Medulla oblongata (tissue), 1 donor: Measurements from ENCODE around the gene NOTUM.

Source experiments
- DNase-seq: peaks from one replicate; pipeline ENCODE4 v3.0.0-alpha.2; 2015; ENCODE audit errors: extremely low spot score

The NOTUM gene

DNA sequence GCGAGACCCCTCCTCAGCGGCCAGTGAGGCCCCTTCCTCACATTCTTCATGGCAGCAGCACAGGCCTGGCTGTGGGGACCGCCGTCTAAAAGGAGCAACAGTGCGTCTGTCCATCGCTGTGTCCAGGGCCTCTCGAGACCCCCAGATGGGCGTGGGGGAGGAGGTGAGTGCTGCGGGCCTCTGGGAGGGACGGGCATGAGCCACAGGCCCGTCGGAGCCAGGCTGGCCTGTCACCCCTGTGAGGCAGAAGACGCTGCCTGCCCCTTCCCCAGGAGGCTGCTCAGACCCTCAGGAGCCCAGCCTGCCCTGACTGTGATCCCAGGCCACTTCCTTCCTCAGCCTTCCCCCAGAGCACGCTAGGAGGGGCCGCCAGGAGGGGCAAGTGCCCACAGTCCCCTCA, 21.8 kb downstream of the NOTUM start:
- DNase-seq, result no peak

DNA sequence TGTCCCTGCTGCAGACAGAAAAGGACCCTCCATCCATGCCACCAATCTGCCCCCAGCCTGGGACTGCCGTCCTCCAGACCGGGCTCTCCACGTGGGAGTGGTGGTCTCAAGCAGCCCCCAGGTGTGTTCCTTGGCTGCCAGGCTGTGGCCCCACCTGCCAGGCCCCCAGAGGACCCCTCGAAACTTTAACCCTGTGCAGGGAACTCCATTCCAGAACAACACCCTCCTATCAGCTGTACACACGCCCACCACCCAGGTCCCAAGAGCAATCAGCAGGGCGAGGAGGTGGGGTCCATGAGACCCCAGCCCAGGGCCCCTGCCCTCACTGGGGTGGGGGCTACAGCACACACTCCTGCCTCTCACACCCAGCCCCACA, 25.3 kb downstream of the NOTUM start:
- DNase-seq, result no peak

DNA sequence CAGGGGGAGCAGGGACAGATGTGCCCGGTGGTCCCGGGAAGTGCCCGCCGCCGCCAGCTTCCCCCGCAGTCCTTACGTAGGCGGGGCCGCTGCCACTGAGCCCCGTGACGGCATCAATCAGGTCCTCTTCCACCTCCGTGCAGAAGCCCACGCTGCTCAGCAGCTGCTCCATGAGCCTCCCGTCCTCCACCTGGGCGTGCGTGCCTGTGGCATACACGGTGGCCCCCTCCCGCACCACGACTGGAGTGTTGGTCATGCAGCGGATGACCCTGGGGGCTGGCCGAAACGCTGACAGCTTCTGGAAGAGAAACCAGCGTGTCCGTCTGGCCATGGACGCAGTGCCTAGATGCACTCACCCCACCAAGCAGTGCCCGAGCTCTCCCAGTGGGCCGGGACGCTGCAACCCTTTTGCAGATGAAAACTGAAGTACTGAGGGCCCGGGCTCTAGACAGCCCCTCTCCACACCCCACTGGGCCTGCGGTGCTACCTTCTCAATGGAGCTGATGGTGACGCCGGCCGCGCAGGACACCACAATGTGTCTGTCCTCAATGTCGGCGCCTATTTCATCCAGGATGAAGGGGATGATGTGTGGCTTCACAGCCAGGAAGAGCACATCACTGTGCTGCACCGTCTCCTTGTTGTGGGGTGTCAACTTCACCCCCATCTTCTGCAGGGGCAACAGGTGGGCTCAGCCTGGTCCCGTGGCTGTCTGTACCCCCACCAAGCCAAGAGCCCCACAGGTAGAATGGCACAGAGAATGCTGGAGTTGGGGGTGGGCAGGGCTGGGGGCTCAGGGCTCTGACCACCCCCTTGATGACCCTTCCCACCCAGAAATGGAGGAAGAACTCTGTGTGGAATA, 25.9 kb downstream of the NOTUM start:
- DNase-seq, result no peak

DNA sequence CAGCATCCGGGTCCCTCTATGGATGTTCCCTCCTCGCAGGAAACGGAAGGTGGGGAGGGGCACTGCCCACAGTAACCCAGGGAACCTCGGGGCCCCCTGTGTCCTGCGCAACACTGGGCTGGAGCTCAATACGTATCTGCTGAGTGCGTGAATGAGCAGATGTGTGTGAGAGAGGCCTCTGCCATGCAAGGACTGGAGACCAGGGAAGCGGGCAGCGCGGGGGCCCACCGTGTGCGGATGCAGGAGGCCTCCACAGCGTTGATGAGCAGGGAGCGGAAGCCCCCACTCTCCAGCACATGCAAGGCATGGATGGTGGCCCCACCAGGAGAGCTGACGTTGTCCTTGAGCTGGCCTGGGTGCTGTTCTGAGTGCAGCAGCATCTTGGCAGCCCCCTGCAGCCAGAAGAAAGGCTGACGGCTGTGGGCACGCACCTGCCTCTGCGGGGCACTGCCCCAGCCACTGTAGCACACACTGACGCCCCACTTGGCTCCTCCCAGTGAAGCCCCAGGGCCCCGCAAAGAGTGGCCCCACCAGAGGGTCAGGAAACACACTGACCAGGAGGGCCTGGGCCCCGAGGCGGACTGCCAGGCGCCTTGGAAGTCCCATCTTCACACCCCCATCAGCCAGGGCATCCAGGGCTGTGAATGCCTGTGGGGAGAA, 26.8 kb downstream of the NOTUM start:
- no peak for DNase-seq

DNA sequence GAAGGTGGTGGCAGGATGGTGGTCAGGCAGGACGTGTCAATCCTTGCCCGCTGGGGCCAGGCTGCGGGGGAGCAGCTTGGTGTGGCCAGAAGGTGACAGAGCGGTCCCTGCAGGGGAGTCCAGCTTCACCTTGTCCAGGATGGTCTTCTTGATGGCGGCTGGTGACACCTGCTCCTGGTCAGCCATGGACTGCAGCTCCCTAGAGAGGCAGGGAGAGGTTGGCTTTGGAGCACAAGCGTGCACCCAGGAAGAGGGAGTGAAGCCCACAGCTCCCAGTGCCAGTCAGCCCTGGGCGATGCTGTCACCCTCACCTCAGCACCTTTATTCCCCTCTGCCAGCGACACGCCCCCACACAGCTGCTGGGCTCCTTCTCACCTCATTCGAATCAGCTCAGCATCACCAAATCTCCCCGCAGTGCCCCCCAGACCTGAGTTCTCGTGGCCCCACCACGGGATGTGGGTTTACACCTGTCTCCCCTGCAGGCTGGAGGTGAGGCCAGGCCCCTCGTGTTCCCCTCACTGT, 27.7 kb downstream of the NOTUM start:
- no peak for DNase-seq

DNA sequence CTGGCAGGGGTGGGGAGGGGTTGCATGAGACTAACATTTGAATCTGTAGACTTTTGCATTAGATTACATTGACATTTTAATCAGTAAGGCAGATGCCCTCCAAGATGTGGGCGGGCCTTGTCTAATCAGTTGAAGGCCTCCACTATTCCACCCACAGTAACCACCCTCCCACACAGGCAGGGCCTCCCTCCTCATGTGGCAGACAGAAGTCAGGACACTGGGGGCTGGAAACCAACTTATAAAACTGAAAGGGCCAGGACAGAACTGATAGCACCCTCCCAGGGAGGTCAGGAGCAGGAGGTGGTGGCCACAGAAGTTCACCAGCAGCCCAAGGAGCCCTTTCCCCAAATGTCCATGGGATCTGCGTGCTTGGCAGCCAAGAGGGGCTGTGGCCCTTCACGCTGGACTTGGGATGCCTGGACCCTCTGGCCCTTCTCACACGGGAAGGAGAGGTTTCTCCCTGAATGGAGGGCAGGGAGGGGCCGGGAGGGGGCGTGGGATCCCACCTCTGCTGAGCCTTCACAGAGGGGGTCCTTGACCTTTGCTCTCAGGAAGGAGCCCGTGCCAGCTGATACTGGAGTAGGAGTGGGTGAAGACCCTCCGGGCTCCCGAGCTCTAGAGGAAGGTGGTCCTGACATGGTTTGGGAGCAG, 28.5 kb downstream of the NOTUM start:
- DNase-seq, result no peak

DNA sequence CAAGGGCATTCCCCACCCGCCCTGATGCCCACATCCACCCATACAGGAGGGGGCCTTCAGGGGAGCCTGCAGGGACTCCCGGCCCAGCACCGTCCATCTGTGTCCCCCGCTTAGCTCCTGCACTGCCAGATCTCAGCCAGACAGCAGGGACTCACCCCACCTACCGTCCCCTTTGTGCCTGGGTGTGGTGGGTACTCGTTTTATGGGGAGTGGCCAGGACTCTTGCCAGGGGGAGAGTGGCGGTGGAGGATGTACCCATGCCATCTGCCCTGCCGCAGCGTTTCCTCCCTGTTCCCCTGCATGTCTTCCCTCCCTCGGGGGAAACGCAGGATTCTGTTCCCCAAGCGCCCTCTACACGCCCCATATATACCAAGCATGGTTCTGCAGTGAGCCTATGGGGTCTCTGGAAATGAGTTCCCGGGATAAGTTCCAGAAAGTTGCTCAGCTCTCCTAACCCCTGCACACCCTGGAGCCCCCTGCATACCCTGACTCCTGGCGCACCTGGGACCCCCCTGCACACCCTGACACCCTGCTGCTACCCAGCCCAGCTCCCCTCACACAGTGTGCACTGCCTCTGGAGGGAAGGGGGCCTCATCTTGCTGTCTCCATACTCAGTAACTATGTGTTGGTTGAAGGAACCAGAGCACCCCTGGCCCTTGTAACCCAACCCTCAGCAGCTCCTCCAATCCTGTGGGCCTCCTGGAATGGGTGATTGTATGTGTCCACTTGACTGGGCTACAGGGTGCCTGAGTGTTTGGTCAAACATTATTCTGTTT, 29.2 kb downstream of the NOTUM start:
- no peak for DNase-seq

DNA sequence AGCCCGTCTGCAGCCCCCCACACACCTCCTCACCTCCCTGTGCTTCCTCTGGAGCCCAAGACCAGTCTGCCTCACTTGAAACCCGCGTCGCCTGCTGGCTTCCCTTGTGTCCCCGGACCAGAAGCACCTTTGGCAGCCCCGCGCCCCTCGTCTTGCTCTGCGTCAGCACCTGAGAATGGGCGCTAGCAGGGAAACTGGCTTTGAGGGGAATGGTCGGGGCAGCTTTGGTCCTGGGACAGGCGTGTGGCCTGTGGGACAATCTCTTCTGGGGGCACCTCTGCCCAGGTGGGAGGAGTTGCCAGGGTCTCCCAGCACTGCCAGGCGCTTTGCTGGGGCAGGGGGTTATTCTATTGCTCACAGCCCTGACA, 29.8 kb downstream of the NOTUM start:
- no peak for DNase-seq

DNA sequence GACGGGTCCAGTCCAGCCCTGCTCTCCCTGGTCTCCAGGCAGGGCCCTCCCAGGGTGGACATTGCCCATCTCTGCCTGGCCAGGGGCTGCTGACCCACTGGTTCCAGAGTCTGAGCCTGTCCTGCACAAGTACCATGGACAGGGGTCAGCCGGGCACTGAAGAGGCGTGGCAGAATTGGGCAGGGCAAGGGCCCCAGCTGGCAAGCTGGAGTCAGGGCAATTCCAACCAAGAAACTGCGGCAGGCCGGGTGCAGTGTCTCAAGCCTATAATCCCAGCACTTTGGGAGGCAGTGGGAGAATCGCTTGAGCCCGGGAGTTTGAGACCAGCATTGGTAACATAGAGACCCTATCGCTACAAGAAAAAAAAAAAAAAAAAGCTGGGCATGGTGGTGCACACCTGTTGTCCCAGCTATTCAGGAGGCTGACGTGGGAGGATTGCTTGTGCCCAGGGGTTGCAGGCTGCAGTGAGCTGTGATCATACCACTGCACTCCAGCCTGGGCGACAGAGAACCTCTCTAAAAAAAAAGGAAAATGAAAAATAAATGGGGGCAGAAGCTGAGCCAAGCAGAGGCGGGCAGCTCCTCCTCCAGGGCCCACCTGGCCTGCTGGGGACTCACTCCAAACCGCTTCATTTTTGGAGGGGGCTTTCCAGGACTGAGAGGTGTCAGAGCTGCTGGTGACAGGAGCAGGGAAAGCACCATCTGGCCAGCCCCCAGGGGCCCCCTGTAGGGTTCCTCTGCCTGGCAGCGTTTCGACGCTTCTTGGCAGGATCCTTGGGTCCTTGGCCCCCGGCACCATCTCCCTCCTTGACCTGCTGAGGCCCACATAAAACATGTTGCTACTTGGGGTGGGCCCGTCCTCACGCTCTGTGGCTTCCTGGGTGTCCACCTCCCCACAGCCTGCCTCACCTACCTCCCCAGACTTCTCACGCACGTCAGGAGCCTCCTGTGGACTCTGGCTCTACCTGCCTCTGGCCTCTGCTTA, 30.6 kb downstream of the NOTUM start:
- DNase-seq, result no peak

DNA sequence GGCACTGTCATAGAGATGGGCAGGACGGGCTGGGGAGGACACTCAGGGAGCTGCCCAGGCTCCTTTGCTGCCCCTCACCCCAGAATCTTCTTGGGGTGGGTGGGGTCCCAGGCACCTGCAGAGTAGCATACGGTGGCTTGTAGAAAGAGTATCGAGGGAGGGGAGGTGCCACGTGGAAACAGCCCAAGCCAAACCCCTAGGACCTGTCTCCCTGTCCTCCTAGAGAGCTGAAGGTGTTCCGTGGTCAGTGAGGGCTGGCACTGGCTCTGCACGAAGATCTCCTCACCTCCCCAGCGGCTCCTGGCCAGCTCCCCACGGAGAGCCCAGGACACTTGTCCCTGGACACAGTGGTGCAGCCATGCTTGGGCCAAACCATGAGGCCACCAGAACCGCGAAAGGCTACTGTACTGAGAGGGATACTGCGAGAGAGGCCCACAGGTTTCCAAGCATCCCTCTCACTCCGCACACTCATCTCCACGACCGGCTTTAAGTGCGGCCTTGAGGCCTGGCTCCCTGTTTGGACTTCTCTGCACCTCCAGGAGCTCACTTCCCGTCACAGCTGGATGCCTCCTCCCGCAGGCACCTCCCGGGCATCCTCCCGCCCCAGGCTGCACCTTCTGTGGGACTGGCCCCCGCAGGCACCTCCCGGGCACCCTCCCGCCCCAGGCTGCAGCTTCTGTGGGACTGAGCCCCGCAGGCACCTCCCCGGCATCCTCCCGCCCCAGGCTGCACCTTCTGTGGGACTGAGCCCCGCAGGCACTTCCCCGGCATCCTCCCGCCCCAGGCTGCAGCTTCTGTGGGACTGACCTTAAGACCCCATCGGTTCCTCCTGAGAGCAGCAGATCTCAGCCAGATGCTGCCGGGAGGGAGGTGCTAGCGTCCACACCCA, 31.5 kb downstream of the NOTUM start:
- no peak for DNase-seq

DNA sequence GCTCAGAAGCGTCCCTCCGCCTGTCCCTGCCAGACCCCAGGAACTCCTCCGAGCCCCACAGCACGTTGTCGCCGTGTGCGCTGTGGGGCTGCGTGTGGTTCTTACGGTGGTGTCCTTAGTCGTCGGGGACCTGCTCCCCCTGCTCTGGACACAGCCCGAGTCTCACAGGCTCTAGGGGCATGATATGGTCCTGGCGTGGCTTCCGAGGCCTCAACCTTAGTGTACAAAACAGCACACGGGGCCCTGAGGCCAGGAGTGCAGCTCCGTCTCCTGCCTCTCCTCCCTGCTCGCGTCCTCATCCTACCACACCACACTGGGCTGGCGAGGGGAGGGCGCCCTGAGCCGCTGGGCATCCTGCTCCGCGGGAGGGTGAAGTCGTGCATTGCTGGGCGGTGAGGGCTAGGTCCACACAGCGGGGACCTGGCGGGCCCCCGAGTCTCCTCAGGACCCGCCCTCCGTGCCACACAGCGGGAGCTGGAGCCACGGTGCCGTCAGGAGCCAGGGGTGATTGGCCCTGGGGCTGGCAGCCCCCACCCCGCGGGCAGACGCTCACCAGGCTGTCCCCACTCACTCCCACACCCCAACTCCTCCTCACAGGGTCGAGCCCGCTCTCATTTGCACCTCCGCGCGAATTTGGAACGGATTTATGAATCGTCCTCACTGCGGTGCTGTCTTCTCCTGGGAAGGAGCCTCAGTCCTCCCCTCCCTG, 32.3 kb downstream of the NOTUM start:
- DNase-seq, result no peak

DNA sequence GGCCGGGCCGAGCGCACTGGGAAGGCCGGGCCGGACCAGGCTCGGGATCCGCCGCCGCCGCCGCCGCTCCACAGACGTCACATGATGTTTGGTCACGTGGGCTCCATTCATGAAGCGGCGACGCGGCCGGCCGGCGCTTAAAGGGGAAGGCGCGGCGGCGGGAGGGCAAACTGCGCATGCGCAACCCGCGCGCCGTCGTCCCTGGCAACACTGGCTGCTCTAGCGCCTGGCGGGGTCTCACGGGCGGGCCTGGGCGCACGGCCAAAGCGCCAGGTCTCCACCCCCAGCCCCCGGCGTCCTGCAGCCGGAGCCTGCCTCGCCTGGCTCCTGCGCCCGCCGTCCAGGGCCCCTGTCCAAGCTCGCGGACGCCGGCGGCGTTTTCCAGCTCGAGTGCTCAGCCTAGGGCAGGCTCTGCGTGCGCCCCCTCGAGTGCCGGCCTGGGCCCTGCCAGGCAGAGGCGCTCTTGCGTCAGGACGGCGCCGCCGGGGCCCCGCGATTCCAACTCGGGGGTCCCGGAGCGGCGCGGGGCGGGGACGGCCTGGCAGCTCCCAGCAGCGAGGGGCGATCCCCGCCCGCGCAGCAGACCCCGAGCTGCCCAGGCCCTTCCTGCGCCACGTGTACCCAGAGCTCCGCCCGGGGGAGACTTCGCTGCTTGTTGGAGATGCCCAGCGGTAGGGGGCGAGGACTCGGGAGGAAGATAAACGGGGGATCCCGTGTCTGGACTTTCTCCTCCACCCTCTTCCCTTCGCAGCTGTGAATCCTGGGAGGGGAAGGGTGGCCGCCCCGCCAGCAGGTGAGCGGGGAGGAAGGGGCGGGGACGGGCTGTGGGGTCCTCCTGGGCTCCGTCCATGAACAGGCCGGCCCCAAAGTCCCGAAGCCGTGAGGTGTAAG, 33.1 kb downstream of the NOTUM start, which contains the start of gene MAFG:
Gene MAFG (minus strand): TSS at position 83 of the 891 bp plus-strand sequence. CDS start 4,550 bp downstream, outside the sequence.
- DNase-seq, result peak; percentile 96

DNA sequence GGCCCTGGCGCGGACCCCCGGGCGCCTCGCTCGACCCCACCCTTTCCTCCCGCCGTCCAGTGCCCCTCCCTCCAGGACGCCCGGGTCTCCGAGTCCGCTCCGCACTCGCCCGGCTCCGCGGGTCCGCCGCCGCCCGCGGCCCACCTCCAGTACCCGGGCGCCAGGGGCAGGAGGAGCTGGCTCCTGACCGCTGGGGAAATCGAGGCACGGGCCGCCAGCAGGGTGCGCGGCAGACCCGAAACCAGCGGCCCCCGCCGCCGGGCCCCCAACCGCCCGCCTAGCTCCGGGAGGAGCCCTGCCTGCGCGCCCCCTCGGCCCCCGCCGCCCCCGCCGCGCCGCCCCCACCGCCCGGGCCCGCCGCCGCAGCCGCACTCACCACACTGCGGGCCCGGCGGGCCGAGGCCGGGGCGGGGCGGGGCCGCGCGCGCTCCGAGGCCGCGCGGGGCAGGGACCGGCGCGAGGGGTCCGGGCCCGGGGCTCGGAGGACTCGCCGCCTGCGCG, 33.8 kb downstream of the NOTUM start:
- DNase-seq, result no peak

DNA sequence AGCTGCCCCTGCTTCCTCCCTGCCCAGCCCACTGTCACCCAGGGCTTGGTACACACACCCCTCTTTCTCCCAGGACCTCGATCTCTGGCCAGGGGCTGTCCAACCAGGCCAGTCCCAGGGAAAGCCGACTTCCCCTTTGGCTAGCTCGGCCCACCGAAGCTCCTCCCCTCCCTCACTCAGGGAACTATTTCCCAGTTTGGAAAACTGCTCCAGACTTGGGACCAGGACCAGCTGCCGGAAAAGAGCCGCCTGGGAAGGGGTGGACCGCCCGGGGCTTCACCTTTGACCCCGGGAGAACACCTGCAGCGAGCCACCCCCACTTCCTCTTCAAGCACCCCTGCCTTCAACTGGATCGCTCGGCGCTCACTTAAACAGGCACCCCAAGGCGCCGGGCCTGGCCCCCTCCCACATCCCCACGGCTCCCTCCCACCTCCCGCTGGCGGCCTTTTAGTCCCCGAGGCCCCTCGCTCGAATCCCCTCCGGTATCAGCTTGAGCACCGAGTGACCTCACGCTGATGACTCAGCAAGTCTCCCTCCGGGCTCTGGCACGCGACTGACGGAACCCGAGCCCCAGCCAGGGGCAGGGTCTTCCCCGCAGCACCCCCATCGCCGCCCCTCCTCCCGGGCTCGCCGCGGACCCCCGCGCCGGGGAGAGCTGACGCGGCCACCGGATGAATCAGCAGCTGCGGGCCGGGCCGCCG, 34.4 kb downstream of the NOTUM start:
- DNase-seq, result peak; percentile 76

DNA sequence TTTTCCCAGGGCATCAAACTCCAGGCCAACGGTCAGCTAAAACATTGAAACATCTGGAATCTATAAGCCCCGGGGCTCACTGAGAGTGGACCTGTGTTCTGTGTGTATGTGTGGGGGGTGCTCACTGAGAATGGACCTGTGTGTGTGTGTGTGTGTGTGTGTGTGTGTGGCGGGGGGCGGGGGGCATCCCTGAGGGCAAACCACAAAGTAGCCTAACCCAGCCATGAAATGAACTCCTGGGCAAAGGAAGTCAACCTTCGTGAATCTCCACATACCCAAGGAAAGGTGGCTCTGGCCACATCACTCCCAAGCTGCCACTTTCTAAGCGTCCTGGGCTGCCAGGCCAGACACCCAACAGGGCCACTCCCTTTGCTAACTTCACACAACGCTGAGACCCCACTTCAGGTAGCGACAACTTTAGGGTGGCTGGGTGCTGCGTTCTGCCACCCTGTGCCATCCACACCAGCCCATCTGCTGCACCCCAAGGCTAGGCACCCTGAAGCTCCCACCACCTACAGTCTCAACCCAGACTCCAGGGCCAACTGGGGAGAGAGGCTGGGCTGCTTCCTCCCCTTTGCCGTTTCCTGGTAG, 35.0 kb downstream of the NOTUM start:
- DNase-seq, result no peak
